GM21825 (cell line): ENCODE results near the gene KANSL1.
"Not testable (repeated sequence)": the region's sequence is repeated elsewhere in the genome, so short reads cannot be mapped to it uniquely, and the experiment has no call there.

Source experiments
- ATAC-seq: cut with Tn5 transposase; IDR thresholded peaks from one replicate; pipeline ENCODE4 v1.9.1; 2021; ENCODE audit warnings: mild to moderate bottlenecking, moderate library complexity; ENCODE audit not compliant: unreplicated experiment

KANSL1 gene, protein sequence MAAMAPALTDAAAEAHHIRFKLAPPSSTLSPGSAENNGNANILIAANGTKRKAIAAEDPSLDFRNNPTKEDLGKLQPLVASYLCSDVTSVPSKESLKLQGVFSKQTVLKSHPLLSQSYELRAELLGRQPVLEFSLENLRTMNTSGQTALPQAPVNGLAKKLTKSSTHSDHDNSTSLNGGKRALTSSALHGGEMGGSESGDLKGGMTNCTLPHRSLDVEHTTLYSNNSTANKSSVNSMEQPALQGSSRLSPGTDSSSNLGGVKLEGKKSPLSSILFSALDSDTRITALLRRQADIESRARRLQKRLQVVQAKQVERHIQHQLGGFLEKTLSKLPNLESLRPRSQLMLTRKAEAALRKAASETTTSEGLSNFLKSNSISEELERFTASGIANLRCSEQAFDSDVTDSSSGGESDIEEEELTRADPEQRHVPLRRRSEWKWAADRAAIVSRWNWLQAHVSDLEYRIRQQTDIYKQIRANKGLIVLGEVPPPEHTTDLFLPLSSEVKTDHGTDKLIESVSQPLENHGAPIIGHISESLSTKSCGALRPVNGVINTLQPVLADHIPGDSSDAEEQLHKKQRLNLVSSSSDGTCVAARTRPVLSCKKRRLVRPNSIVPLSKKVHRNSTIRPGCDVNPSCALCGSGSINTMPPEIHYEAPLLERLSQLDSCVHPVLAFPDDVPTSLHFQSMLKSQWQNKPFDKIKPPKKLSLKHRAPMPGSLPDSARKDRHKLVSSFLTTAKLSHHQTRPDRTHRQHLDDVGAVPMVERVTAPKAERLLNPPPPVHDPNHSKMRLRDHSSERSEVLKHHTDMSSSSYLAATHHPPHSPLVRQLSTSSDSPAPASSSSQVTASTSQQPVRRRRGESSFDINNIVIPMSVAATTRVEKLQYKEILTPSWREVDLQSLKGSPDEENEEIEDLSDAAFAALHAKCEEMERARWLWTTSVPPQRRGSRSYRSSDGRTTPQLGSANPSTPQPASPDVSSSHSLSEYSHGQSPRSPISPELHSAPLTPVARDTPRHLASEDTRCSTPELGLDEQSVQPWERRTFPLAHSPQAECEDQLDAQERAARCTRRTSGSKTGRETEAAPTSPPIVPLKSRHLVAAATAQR (N-terminal part only)

DNA sequence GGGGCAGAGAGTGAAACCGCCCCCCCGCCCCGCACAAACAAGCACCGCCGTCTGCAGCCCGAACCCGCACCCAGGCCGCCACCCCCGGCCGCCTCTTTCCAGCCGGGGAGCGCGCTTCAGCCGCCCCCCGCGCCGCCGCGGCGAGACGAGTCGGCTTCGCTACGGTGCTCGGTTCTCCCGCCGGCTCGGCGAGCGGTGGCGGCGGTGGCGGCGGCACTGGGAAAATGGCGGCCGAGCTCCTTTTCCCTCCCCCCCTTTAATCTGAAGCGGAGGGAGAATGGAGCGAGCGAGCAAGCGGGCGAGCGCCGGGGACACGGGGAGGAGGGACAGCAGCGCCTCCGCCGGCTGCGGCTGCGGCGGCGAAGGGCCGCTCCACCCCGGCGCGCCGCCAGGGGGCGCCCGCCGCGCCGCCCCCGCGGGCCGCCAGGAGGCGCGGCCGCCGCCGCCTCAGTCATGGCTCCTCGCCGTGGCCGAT lies at the start of gene KANSL1:
Gene KANSL1, minus strand, starts transcription at position 279 of the 475 bp plus-strand sequence. CDS start 21,286 bp downstream, outside the sequence.
- peak; percentile 52 for ATAC-seq

DNA sequence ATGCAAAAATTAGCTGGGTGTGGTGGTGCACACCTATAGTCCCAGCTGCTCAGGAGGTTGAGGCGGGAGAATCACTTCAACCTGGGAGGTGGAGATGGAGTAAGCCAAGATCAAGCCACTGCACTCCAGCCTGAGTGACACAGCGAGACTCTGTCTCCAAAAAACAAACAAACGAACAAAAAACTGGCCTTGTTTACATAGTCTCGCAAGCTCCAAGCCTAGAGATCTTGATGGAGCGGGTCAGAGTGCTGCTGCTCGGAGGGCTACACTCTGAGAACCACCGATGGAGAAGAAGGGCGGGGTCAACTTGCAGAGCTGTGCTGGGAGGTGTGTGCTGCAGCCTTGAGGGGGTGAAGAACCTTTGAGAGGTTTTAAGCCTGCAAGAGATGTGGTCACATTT lies 38.1 kb upstream of the KANSL1 start:
- not testable (repeated sequence) for ATAC-seq

DNA sequence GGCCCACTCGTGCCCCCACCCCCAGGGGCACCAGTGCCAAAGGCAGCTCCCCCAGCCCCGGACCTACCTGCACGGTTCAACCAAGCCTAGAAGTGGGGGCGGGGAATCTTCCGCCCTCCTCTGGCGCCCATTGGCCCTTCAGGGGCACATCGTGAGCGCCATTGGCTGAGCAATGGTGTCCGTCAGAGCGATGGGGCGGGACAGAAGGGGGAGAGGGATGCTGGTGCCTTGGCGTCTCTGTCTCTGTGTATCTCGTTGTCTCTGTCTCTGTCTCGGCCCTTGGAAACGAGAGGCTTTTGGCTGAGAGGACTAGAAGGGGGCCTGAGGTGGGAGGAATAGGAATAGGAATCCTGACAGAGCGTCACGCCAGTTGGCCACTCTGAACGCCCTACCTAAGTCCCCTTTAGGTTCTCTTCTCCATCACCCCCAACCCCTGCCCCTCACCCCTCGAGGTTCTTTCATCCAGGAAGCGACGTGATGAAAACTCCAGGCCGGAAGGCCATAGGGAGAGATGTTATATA lies 32.1 kb upstream of the KANSL1 start:
- peak; percentile 98 for ATAC-seq

DNA sequence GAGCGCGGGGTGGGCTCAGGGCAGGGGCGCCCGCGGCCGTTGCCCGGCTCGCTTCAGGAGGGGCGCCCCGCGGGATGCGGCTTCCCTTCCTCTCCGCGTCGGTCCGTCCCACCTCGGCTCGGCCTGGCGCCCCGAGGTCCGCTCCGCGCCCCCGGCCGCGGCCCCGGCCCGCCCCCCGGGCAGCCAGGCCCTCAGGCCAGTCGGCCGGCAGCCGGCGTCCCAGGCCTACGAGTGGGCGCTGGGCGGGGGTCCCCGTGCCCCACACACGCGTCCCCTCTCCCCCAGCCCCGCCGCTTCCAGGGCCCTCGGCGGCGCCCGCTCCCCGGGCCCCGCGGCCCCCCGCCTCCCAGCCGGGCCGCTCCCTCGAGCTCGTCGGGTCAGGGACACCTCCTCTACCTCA lies 31.6 kb upstream of the KANSL1 start:
- peak; percentile 25 for ATAC-seq

DNA sequence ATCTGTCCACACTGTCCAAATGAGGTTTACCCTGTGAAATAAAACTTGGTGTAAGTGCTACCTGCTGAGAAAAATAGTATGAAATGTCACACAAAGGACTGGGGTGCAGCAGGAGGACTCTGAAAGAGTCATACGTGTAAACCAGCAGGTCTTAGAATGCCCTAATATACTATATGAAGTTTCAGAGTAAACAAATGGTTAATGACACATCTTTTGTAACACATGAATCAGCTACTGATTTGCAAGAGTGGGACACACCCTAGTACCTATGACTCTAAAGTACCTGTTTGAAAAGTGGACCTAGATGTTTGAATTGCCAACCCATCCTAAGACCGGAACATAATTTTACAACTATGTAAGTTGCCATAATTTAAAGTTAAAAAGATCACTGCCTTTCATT lies 29.8 kb upstream of the KANSL1 start:
- not testable (repeated sequence) for ATAC-seq

DNA sequence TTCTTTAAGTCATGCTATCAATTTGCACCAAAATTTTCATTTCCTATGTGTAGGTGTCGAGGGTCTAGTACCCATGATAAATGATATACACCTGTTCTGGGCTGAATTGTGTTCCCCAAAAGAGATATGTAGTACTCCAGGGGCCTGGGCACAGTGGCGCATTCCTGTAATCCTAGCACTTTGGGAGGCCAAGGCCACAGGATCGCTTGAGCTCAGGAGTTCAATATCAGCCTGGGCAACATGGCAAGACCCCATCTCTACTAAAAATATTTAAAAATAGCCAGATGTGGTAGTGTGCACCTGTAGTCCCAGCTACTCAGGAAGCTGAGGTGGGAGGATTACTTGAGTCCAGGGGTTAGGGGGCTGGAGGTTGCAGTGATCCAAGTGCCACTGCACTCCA lies 23.5 kb upstream of the KANSL1 start:
- ATAC-seq = no peak

DNA sequence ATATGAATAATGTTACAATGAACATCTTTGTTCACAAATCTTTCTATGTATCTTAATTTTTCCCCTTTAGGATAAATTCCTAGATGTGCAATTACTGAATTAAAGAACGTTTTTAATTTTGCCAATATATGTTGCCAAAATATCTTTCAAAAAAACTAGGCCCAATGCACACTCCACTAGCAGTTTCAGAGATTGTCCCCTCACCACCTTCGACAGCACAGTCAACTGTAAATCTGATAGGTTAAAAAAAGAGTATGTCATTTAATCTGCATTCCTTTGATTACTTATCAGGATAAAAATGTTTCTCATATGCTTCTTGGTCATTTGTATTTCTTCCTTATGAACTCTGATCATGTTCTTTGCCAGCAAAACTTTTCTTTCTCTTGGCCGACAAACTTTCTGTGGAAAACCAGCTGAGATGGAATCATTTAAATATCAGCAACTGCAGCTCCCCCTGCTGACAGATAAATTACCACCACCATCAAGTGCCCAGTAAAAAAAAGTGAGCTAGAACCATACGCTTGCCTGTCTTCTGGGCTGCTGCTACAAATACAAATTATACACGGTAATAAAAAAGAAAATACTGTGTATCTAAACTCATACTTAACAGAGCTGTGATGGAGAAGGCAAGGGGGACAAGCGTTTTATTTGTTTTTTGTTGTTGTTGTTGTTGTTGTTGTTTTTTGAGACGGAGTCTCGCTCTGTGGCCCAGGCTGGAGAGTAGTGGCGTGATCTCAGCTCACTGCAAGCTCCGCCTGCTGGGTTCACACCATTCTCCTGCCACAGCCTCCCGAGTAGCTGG lies 19.6 kb upstream of the KANSL1 start:
- no peak for ATAC-seq

DNA sequence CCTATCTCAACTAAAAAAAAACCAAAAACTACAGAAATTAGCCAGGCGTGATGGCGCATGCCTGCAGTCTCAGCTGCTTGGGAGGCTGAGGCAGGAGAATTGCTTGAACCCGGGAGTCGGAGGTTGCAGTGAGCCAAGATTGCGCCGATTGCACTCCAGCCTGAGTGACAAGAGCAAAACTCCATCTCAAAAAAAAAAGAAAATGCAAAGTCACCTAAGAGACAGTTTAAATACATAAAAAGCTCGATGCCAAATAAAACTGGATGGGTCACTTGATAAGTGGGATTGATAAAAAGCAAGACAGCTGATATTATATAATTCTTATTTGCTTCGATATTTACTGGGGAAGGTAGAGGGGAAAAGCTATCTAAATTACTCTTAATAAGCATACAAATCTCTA lies 15.8 kb upstream of the KANSL1 start:
- no peak for ATAC-seq

DNA sequence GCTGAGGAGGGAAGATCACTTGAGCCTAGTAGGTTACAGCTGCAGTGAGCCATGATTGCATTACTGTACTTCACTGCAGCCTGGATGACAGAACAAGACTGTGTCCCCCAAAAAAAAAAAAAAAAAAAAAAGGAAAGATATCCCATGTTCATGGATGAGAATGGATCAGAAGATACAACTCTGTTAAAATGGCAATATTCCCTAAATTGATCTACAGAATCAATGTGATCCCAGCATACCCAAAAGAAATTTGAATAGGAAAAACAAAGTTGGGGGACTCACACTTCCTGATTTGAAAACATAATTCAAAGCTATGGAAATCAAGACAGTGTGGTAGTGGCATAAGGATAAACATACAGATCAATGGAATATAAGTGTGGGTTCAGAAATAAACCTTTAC lies 12.7 kb upstream of the KANSL1 start:
- ATAC-seq = no peak

DNA sequence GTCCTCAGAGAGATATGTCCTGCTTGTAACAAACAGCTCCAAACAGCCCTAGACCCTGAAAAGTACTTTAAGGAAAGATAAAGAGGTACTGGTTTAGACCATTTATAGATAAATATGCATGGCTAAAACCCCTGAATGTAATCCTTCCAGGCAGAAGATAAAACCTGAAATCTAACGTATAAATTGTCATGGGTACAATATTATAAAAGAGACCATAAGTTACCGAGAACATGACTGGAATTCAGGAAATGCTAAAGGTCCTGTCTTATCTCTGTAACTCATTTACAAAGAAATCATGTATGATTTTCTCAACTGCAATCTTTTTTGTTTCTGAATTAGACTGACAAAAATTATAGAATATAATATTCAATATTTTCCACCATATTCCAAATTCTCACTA lies 9.2 kb upstream of the KANSL1 start:
- no peak for ATAC-seq

DNA sequence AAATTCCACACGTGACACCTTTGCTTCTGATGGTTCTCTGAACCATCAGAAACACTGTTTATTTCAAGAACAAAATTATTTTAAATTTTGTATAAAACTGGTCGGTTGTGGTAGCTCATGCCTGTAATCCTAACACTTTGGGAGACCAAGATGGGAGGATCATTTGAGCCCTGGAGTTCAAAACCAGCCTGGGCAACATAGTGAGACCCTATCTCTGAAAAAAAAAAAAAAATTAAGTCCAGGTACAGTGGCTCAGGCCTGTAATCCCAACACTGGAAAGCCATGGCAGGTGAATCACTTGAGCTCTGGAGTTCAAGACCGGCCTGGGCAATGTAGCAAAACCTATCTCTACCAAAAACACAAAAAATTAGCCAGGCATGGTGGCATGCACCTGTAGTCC lies 8.3 kb upstream of the KANSL1 start:
- ATAC-seq = no peak

DNA sequence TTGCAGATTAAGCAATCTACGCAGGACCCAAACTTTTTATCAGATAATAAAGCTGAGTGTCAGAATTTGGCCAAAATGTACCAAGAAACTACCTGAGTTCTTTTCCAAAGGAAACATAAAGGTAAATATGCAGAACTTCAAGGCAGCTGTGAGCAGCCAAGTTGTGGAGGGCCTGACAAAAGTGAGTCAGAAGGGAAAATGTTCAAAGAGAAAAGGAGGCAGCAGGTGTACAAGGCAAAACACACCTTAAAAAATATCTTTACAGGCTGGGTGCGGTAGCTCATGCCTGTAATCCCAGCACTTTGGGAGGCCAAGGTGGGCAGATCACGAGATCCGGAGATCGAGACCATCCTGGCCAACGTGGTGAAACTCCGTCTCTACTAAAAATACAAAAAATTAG lies 7.0 kb upstream of the KANSL1 start:
- ATAC-seq = no peak

DNA sequence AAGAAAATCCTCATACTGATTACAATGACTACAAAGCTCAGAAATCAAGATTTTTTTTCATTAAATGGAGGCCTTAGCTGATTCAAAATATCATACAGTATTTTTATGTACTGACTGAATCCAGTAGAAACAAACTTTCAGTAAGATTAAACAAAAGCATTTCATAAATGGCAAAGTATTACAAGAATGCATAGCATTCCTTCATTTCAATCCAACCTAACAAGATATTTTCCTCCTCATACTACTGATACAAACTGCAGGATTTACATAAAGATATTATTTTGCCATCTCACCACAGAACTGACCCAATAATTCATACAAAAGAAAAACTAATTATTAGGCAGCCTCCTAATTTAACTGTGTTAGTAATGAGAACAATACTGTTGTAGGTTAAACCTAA lies 6.2 kb upstream of the KANSL1 start:
- ATAC-seq = no peak

DNA sequence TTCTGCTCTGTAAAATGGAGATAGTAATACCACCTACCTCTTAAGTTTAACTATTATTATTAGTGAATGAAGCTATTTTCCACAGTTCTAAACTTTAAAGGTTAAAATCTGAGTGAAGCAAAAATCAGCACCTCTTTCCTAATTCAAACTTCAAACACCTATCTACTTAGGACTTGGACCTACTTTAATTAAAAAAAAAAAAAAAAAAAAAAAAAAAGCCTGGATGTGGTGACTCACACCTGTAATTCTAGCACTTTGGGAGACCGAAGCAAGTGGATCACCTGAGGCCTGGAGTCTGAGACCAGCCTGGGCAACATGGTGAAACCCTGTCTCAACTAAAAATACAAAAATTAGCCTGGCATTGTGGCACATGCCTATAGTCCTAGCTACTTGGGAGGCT lies 5.0 kb upstream of the KANSL1 start:
- ATAC-seq = no peak

DNA sequence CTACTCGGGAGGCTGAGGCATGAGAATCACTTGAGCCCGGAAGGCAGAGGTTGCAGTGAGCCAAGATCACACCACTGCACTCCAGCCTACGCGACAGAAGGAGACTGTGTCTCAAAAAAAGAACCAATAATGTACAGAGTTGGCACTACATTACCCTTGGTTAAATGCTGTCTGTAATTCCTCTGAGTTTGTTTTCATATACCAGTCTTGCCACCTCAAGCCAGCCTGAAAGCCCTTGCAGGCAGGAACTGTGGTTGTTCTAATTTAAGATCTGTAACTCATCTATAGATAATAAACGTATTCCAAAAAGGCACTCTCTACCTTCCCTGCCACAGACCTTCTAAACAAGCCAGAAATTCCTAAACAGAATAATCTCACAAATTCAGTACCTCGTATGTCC lies 4.3 kb upstream of the KANSL1 start:
- no peak for ATAC-seq

DNA sequence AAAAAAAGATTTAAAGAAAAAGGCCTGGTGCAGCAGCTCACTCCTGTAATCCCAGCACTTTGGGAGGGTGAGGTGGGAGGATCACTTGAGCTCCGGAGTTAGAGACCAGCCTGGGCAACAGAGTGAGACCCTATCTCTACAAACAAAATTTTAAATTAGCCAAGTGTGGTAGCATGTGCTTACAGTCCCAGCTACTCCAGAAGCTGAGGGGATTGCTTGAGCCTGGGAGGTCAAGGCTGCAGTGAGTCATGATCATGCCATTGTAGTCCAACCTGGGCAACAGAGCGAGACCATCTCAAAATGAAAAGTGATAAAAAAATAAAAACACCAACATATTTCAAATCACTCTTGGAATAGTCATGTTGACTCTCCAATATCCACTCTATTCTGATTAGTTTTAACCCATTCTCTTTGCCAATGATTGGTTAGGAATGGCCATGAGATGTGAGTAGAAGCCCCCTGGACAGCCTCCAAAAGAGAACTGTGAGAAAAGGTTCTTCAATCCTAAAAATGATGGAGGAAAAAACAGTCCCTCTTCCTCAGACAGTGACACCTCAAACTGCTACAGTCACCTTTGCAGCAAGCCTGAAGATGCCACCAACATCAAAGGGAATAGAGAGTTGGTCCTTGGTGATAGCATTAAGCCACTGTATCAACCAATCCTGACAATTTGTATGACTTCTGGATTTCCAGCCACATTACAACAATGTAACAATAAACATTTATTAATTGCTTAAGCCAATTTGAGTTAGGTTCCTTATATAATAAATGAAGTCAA lies 2.9 kb upstream of the KANSL1 start:
- ATAC-seq = no peak

DNA sequence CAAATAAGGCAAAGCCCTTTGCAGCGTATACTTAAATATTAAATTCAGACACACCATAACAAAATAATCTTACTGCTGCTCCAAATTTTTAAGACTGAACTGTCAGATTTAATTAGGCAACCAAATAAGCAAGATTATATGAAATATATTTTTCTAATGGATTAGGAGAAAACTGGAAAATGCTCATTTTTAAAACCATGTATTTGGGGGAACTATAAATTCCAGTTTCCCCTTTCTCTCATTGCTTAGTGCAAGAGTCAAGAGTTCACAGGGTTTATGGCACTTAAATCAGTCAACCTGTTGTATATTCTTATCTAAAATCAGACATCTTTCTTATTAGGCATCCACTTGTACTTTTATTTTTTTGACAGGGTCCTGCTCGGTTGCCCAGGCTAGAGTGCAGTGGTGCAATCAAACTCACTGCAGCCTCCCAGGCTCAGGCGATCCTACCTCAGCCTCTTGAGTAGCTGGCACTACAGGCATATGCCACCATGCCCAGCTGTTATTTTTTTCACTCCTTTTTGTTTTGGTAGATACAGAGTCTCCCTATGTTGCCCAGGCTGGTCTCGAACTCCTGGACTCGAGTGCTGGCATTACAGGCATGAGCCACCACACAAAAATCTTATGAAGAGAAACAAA lies 2.1 kb upstream of the KANSL1 start:
- ATAC-seq = no peak

DNA sequence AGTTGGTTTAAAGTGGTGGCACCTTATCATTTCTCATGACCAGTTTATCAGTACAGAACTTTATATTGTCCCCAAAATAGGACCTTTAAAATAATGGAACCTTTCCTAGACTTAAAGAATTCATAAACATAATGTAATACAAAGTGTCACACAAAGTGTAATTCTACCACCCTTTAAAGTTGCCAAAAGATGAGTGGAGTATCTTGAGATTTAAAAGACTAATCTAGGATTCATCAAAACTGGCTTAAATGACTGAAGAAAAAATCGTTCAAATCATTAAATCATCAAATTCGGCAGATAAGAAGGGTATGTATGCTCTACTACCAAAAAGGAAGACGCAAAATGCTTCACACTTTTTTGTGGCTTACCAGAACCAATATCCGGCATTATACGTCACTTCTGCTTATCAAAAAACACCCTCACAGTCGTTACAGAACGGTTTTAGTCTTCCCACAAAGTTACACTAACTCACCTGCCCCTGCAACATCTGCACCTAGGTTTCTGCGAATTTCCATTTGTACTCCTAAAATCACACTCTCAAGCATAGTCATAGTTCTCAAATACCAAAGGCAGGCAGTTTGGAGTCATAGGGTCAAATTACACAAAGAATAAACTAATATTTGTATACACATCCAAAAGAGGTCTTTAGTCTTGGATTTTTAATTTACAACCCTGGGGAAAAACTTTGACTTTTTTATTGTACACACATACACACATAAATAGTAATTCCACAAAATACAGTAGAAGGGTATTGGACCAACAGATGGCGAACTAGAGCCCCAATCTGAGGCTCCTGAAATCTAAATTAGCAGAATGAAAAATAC lies 1.4 kb upstream of the KANSL1 start:
- no peak for ATAC-seq
